Measurements from ENCODE around the gene KRT71. TPM values are rescaled to one million over a fixed set of nuclear protein-coding genes. Genes with fewer than 3 reads are reported as not detected.

KRT71 gene
- total and polyA plus RNA-seq, 2 of the 8 experiments (the other 6 are each of a cell fraction or from before 2014, with no cell fraction given): not detected

DNA sequence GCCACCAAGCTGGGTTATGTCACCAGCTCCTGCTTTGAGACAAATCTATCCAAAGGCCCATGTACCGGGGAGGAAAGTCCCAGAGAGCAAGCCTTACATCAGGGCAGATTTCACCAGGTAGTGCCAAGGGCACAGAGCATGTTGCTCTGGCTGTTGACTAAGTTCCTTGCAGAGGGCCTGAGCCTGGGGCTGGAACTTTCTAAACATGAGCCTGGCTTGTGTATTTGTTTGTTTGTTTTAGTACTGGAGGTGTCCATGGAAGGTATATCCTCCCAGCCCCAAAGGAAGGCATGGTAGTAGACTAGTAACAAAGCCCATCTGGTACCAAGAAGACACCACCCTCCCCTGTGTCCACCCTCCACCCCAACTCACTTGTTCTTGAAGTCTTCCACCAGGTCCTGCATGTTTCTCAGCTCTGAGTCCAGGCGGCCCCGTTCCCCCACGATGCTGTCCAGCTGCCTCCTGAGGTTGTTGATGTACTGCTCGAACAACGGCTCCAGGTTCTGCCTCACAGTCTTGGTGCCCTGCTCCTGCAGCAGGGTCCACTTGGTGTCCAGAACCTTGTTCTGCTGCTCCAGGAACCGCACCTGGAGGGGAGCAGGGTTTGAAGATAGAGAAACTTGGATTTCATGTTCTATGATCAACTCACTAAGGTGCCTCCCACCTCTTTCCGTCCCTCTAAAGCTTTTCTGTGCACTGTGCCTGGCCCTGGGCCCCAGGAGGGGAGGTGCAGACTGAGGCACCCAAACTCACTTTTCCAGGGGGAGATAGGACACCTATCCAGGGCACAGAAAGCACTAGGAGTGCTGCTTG is 34.2 kb downstream of the KRT71 start (continued):
- TF ChIP-seq, protein P1, sequence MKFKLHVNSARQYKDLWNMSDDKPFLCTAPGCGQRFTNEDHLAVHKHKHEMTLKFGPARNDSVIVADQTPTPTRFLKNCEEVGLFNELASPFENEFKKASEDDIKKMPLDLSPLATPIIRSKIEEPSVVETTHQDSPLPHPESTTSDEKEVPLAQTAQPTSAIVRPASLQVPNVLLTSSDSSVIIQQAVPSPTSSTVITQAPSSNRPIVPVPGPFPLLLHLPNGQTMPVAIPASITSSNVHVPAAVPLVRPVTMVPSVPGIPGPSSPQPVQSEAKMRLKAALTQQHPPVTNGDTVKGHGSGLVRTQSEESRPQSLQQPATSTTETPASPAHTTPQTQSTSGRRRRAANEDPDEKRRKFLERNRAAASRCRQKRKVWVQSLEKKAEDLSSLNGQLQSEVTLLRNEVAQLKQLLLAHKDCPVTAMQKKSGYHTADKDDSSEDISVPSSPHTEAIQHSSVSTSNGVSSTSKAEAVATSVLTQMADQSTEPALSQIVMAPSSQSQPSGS (IDR thresholded peaks at IDR 0.05; ENCODE audit: low read length): no peak
- TF ChIP-seq BACH1 (IDR thresholded peaks at IDR 0.05; ENCODE audit: low read length) (no peak), TAF1 (IDR thresholded peaks at IDR 0.05; ENCODE audit: low read depth, low read length) (no peak), SIRT6 (IDR thresholded peaks at IDR 0.05; ENCODE audit: low read length) (no peak), SP2 (IDR thresholded peaks at IDR 0.05; ENCODE audit: low read length) (no peak), KDM1A (IDR thresholded peaks at IDR 0.05; ENCODE audit: borderline replicate concordance, low read length) (no peak), NANOG (IDR thresholded peaks at IDR 0.05; ENCODE audit: insufficient read depth, low read depth, low read length, poor library complexity, severe bottlenecking) (no peak)

Data from H1 (cell line).